ENCODE data around the gene CPNE1.

The CPNE1 gene

GRCh38 chr20:35699957-35700624 is 35.4 kb upstream of the CPNE1 start:
- no peak for DNase-seq (ENCODE audit: low read depth in 2 of 2)
- H3K4me3 ChIP-seq (replicated peaks in 1 of 2; ENCODE audit: low read depth in 2 of 2, low read length in 2 of 2): peak overlapping the region; percentile 98 to 100
- no peak for TF ChIP-seq CTCF (IDR thresholded peaks at IDR 0.05; ENCODE audit: low read depth, low read length)

DNA sequence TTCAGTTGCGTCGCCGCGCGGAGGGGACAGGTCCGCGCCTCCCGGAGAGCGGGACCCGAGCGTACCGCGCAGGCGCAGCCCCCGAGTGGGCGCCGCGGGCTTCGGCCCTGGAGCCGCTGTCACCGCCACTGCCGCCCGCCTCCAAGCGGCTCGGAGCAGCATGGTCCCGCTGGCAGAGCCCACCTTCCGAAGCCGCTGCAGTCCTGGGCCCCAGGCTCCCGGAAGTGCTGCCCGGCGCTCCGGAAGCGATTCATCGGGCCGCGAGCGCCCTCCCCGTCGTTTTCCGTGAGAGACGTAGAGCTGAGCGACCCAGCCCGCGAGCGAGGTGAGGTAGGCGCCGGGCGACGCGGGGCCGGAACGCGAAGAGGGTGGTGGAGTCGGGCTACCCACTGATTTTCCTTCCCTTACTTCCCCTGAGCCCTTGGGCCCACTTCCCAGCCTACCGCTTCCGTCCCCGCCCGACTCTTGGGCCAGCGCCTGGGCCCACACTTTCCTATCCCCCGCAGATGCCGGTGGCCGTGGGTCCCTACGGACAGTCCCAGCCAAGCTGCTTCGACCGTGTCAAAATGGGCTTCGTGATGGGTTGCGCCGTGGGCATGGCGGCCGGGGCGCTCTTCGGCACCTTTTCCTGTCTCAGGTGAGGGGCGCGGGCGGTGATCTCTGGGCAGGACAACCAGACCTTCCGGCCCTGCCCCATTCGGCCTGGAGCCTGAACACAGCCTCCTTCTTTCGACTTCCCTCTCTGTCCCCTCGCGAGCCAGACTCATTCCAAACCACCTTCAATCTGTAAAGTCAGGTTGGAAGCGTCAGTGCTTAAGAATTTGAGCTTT is 34.6 kb upstream of the CPNE1 start, which contains the start of the genes NFS1 and ROMO1:
Gene NFS1, minus strand, starts transcription at position 226 of the 830 bp plus-strand sequence. Its CDS starts 64 bp downstream, at position 162.
Gene ROMO1, plus strand, starts transcription at position 279 of the 830 bp plus-strand sequence. Its CDS starts 228 bp downstream, at position 507.
- DNase-seq (ENCODE audit: low read depth in 2 of 2): peak; percentile 78 to 83
- TF ChIP-seq CTCF (IDR thresholded peaks at IDR 0.05; ENCODE audit: low read depth, low read length): no peak

DNA sequence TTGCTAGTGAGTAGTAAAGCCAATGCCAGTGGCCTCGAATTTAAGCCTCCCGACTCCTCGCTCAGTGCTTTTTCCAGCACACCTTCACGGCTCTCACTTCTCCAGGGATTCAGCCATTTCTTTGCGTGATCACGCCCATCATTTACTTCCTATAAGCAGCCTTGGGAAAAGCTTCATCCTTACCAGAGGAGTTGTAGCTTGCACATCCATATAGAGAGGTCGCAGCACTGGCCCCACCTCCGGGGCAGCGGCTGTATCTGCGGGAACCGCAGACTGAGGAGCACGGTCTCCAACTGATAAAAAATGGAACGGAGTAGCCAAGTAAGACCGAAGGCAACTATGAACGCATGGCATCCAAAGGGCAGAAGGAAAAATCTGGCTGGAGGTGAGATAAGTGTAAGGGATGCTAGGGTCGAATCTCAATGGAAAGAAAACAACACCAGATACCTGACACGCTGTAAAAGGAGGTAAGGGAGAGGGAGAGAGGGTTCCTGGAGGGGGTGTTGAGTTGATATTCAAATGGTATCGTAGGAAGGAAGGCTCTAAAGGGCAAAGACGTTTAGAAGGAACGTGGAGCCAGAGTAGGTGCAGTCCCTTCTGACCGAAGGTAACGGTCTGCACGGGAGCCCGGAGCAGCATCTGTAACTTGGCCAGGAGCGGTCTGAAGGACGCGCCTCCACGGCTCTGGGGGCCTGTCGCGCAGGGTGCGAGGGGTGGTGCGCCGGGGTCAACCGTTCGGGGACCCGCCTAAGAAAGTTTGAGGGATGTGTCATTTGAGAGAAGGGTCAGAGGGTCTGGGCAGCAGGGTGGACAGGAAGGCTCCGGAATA is 33.8 kb upstream of the CPNE1 start:
- DNase-seq (ENCODE audit: low read depth in 2 of 2): no peak
- H3K4me3 ChIP-seq (replicated peaks in 1 of 2; ENCODE audit: low read depth in 2 of 2, low read length in 2 of 2): peak overlapping the region; percentile 98 to 100
- TF ChIP-seq CTCF (IDR thresholded peaks at IDR 0.05; ENCODE audit: low read depth, low read length): no peak

More for the DNA sequence above, 34.6 kb upstream of the CPNE1 start, which contains the start of the genes NFS1 and ROMO1:
- peak within 1 kb of the TSS; percentile 98 to 100 for H3K4me3 ChIP-seq (replicated peaks in 1 of 2; ENCODE audit: low read depth in 2 of 2, low read length in 2 of 2)

GRCh38 chr20:35697696-35698297 is 33.1 kb upstream of the CPNE1 start:
- peak overlapping the region in 1 of 2 donors; percentile 98 for H3K4me3 ChIP-seq (replicated peaks in 1 of 2; ENCODE audit: low read depth in 2 of 2, low read length in 2 of 2)
- DNase-seq (ENCODE audit: low read depth in 2 of 2): no peak
- no peak for TF ChIP-seq CTCF (IDR thresholded peaks at IDR 0.05; ENCODE audit: low read depth, low read length)

GRCh38 chr20:35695978-35696377 is 31.3 kb upstream of the CPNE1 start:
- H3K4me3 ChIP-seq (replicated peaks in 1 of 2; ENCODE audit: low read depth in 2 of 2, low read length in 2 of 2): no peak overlapping the region
- TF ChIP-seq CTCF (IDR thresholded peaks at IDR 0.05; ENCODE audit: low read depth, low read length): no peak
- no peak for DNase-seq (ENCODE audit: low read depth in 2 of 2)

GRCh38 chr20:35695245-35695749 is 30.6 kb upstream of the CPNE1 start:
- no peak overlapping the region for H3K4me3 ChIP-seq (replicated peaks in 1 of 2; ENCODE audit: low read depth in 2 of 2, low read length in 2 of 2)
- TF ChIP-seq CTCF (IDR thresholded peaks at IDR 0.05; ENCODE audit: low read depth, low read length): no peak
- DNase-seq (ENCODE audit: low read depth in 2 of 2): no peak
